Choroid plexus epithelial cell (primary cell): ENCODE results near the gene ARF3.

Experiments used
- DNase-seq: peaks from one replicate; pipeline ENCODE4 v3.0.0-alpha.2; 2010; ENCODE audit warnings: low read depth
- H3K4me3 ChIP-seq: 2 replicates; pipeline ENCODE4 v1.5.1; 2011; ENCODE audit warnings: low read depth, mild to moderate bottlenecking, control low read depth, low read length, moderate library complexity
- TF ChIP-seq, protein P1 (sequence below): conservative IDR thresholded peaks from 2 replicates; pipeline ENCODE4 v1.5.1; 2011; ENCODE audit warnings: low read depth, mild to moderate bottlenecking, control low read depth, inconsistent platforms, low read length, moderate library complexity

The ARF3 gene

DNA sequence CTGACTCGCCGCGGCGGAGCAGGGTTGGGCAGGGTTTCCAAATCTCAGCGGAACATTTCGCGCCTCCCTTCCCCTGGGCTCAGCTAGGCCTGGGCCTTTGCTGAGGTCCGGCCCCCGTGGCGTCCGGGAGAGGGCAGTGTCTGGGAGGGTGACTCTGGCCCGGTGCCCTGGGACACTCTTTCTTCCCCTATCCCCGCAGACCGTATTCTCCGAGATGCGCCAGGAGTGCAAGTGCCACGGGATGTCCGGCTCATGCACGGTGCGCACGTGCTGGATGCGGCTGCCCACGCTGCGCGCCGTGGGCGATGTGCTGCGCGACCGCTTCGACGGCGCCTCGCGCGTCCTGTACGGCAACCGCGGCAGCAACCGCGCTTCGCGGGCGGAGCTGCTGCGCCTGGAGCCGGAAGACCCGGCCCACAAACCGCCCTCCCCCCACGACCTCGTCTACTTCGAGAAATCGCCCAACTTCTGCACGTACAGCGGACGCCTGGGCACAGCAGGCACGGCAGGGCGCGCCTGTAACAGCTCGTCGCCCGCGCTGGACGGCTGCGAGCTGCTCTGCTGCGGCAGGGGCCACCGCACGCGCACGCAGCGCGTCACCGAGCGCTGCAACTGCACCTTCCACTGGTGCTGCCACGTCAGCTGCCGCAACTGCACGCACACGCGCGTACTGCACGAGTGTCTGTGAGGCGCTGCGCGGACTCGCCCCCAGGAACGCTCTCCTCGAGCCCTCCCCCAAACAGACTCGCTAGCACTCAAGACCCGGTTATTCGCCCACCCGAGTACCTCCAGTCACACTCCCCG, 23.9 kb upstream of the ARF3 start:
- no peak overlapping the region for H3K4me3 ChIP-seq
- TF ChIP-seq, protein P1, sequence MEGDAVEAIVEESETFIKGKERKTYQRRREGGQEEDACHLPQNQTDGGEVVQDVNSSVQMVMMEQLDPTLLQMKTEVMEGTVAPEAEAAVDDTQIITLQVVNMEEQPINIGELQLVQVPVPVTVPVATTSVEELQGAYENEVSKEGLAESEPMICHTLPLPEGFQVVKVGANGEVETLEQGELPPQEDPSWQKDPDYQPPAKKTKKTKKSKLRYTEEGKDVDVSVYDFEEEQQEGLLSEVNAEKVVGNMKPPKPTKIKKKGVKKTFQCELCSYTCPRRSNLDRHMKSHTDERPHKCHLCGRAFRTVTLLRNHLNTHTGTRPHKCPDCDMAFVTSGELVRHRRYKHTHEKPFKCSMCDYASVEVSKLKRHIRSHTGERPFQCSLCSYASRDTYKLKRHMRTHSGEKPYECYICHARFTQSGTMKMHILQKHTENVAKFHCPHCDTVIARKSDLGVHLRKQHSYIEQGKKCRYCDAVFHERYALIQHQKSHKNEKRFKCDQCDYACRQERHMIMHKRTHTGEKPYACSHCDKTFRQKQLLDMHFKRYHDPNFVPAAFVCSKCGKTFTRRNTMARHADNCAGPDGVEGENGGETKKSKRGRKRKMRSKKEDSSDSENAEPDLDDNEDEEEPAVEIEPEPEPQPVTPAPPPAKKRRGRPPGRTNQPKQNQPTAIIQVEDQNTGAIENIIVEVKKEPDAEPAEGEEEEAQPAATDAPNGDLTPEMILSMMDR: no peak
- no peak for DNase-seq

- TF ChIP-seq, protein P1: no peak
- DNase-seq: no peak
- H3K4me3 ChIP-seq: no peak overlapping the region
Measured at GRCh38 chr12:48980389-48980952, 23.2 kb upstream of the ARF3 start.

- no peak overlapping the region for H3K4me3 ChIP-seq
- TF ChIP-seq, protein P1: no peak
- no peak for DNase-seq
Measured at GRCh38 chr12:48979602-48980388, 22.5 kb upstream of the ARF3 start.

DNA sequence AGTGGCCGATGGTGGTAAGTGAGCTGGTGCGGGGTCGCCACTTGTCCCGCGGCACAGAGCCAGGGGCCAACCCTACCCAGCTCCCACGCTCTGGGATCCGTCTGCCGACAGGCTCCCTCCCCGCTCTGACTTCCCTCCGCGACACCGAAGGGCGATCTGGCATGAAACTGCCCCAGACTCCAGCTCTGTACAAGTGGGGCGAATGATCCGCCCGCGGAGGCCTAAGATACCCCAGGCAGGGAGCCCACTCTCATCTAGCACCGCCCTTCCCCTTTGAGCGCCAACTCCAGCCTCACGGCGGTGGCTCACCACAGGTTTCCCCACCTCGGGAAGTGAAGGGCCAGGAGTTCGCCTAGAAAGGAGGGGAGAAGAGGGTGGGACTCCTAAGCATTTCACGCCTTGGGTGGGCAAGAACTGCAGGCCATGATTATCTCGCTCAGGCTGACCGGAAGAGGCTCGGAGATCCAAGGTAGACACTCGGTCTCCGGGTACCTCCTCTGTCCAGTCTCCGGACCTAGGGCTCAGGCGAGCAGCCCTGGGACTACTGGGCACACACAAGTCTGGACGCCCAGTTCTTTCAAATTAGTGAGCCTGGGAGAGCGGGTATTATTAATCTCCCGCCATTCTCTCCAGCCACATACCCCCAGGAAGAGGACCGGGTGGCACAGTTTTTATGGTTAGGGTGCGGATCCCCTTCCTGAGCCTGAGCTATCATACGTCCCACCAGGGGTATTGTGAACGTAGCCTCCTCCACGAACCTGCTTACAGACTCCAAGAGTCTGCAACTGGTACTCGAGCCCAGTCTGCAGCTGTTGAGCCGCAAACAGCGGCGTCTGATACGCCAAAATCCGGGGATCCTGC, 21.7 kb upstream of the ARF3 start:
- H3K4me3 ChIP-seq: no peak overlapping the region
- TF ChIP-seq, protein P1: no peak

DNA sequence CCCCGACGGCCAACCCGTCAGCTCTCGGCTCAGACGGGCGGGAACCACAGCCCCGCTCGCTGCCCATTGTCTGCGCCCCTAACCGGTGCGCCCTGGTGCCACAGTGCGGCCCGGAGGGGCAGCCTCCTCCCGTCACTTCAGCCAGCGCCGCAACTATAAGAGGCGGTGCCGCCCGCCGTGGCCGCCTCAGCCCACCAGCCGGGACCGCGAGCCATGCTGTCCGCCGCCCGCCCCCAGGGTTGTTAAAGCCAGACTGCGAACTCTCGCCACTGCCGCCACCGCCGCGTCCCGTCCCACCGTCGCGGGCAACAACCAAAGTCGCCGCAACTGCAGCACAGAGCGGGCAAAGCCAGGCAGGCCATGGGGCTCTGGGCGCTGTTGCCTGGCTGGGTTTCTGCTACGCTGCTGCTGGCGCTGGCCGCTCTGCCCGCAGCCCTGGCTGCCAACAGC, 21.0 kb upstream of the ARF3 start, which contains the start of gene WNT1:
Gene WNT1 (plus strand): TSS at position 32 of the 450 bp plus-strand sequence. CDS start 329 bp downstream, at position 361.
- H3K4me3 ChIP-seq: no peak within 1 kb of the TSS
- DNase-seq: no peak
- TF ChIP-seq, protein P1: no peak

More for the DNA sequence above, 21.7 kb upstream of the ARF3 start:
- no peak for DNase-seq
